IMR-90 (cell line): ENCODE results near the gene EVI5. TPM values are rescaled to one million over a fixed set of nuclear protein-coding genes. Genes with fewer than 3 reads are reported as not detected.

ENCODE experiments used
- ATAC-seq: fragments of 200-7000 bp; cut with Tn5 transposase; 2 replicates; pipeline ENCODE4 v1.9.1; 2020; ENCODE audit warnings: low read depth, mild to moderate bottlenecking, moderate library complexity
- BruUV-seq: library from RNA; stranded (reverse); fragments of 400-500 nt; replicated peaks from 2 replicates; lab custom pipeline; 2021; lab: Mats Ljungman, UMichigan
- CTCF ChIA-PET: fragments of 300-600 bp; formaldehyde crosslinking; extraction: SDS; loops from one replicate; lab custom pipeline; 2021; ENCODE audit warnings: antibody characterized with exemption; lab: Yijun Ruan, JAX
- POLR2A ChIA-PET: fragments of 300-600 bp; sonication (Branson Sonifier 250); formaldehyde crosslinking; loops from one replicate; lab custom pipeline; 2022; ENCODE audit warnings: antibody characterized with exemption; ENCODE audit not compliant: unreplicated experiment; lab: Charles Lee
- DNase-seq: peaks from one replicate; pipeline ENCODE4 v3.0.0; 2013
- H2AFZ ChIP-seq: replicated peaks from 2 replicates; pipeline ENCODE3; 2013; ENCODE audit warnings: low read length, mild to moderate bottlenecking; ENCODE audit not compliant: poor library complexity
- H2AK5ac ChIP-seq: 2 replicates; pipeline ENCODE4 v1.6.1; 2013; ENCODE audit warnings: low read depth, low read length, inconsistent platforms
- H2AK9ac ChIP-seq: replicated peaks from 2 replicates; pipeline ENCODE3; 2013; ENCODE audit warnings: mild to moderate bottlenecking, low read depth, low read length, moderate library complexity; ENCODE audit not compliant: poor library complexity
- H2BK120ac ChIP-seq: 2 replicates; pipeline ENCODE4 v1.6.1; 2013; ENCODE audit warnings: low read depth, low read length, inconsistent platforms
- H2BK15ac ChIP-seq: 3 replicates; pipeline ENCODE4 v1.6.1; 2013; ENCODE audit warnings: low read depth, low read length, inconsistent platforms
- H2BK20ac ChIP-seq: 2 replicates; pipeline ENCODE4 v1.6.1; 2013; ENCODE audit warnings: low read depth, mild to moderate bottlenecking, inconsistent platforms, low read length, moderate library complexity
- H2BK5ac ChIP-seq: 2 replicates; pipeline ENCODE4 v1.6.1; 2013; ENCODE audit warnings: mild to moderate bottlenecking, low read depth, low read length, inconsistent platforms; ENCODE audit not compliant: poor library complexity, severe bottlenecking
- H3K14ac ChIP-seq: replicated peaks from 2 replicates; pipeline ENCODE4 v1.6.1; 2013; ENCODE audit warnings: low read depth, low read length, inconsistent platforms
- H3K18ac ChIP-seq: 2 replicates; pipeline ENCODE4 v1.6.1; 2013; ENCODE audit warnings: low read depth, low read length, control low read depth
- H3K23ac ChIP-seq: 2 replicates; pipeline ENCODE4 v1.6.1; 2013; ENCODE audit warnings: low read depth, low read length, inconsistent platforms
- H3K27ac ChIP-seq: 2 replicates; pipeline ENCODE4 v1.5.1; 2013; ENCODE audit warnings: mild to moderate bottlenecking, control low read depth, low read length; ENCODE audit not compliant: insufficient read depth
- H3K27me3 ChIP-seq: 2 replicates; pipeline ENCODE4 v1.6.1; 2013; ENCODE audit warnings: low read length; ENCODE audit not compliant: control insufficient read depth, insufficient read depth
- H3K36me3 ChIP-seq: 2 replicates; pipeline ENCODE4 v1.6.1; 2013; ENCODE audit warnings: low read length, mixed read lengths; ENCODE audit not compliant: control insufficient read depth, insufficient read depth
- H3K4ac ChIP-seq: 2 replicates; pipeline ENCODE4 v1.6.1; 2013; ENCODE audit warnings: low read depth, low read length, inconsistent platforms
- H3K4me1 ChIP-seq: 2 replicates; pipeline ENCODE4 v1.6.1; 2013; ENCODE audit warnings: low read length, mixed read lengths; ENCODE audit not compliant: control insufficient read depth, insufficient read depth
- H3K4me2 ChIP-seq: 2 replicates; pipeline ENCODE4 v1.6.1; 2013; ENCODE audit warnings: low read depth, mild to moderate bottlenecking, control low read depth, low read length, moderate library complexity
- H3K4me3 ChIP-seq: 2 replicates; pipeline ENCODE4 v1.5.1; 2013; ENCODE audit warnings: low read depth, mild to moderate bottlenecking, control low read depth, low read length, moderate library complexity; ENCODE audit not compliant: insufficient read depth
- H3K56ac ChIP-seq: 2 replicates; pipeline ENCODE4 v1.6.1; 2013; ENCODE audit warnings: low read length, inconsistent platforms; ENCODE audit not compliant: insufficient read depth; ENCODE audit errors: extremely low read depth
- H3K79me1 ChIP-seq, 2 experiments: 2 replicates each; pipeline ENCODE4 v1.6.1; 2013; ENCODE audit warnings: low read length in 2 of 2, inconsistent platforms in 1 of 2, low read depth in 1 of 2
- H3K9ac ChIP-seq: 2 replicates; pipeline ENCODE4 v1.6.1; 2013; ENCODE audit warnings: low read depth, low read length, control low read depth
- H3K9me1 ChIP-seq: 2 replicates; pipeline ENCODE4 v1.6.1; 2013; ENCODE audit warnings: low read length, inconsistent platforms; ENCODE audit not compliant: insufficient read depth
- H3K9me3 ChIP-seq: 2 replicates; pipeline ENCODE4 v1.6.1; 2013; ENCODE audit warnings: low read length; ENCODE audit not compliant: control insufficient read depth, insufficient read depth
- H4K20me1 ChIP-seq: 2 replicates; pipeline ENCODE4 v1.6.1; 2013; ENCODE audit warnings: low read length, inconsistent platforms; ENCODE audit not compliant: insufficient read depth
- H4K5ac ChIP-seq: 2 replicates; pipeline ENCODE4 v1.6.1; 2013; ENCODE audit warnings: mild to moderate bottlenecking, low read depth, low read length, control low read depth
- H4K8ac ChIP-seq, 2 experiments: 2 replicates each; pipeline ENCODE4 v1.6.1; 2013; ENCODE audit warnings: low read depth in 2 of 2, low read length in 2 of 2, control low read depth in 1 of 2, inconsistent platforms in 1 of 2
- H4K91ac ChIP-seq: 2 replicates; pipeline ENCODE4 v1.6.1; 2013; ENCODE audit warnings: low read depth, low read length, inconsistent platforms; ENCODE audit not compliant: insufficient read depth
- BHLHE40 ChIP-seq: fragments of 150-350 bp; IDR thresholded peaks from 2 replicates; pipeline ENCODE4 v1.6.1; 2016; ENCODE audit warnings: mild to moderate bottlenecking, low read depth, low read length
- FOS ChIP-seq: fragments of 150-350 bp; IDR thresholded peaks from 2 replicates; pipeline ENCODE4 v1.6.1; 2016; ENCODE audit warnings: low read depth, low read length
- MAFK ChIP-seq: IDR thresholded peaks from 2 replicates; pipeline ENCODE4 v1.6.1; 2012; ENCODE audit warnings: low read depth, low read length, improper control_type of control experiment
- NFE2L2 ChIP-seq: fragments of 150-350 bp; IDR thresholded peaks from 2 replicates; pipeline ENCODE4 v1.6.1; 2016; ENCODE audit warnings: low read depth, mild to moderate bottlenecking, low read length
- RCOR1 ChIP-seq: IDR thresholded peaks from 2 replicates; pipeline ENCODE4 v1.6.1; 2012; ENCODE audit warnings: mild to moderate bottlenecking, low read length, improper control_type of control experiment; ENCODE audit not compliant: insufficient replicate concordance
- RFX5 ChIP-seq: IDR thresholded peaks from 2 replicates; pipeline ENCODE4 v1.8.0; 2012; ENCODE audit warnings: low read depth, mild to moderate bottlenecking, low read length, moderate library complexity
- WGBS, 2 experiments: methylation state at CpG; one replicate each; pipeline versions ENCODE4 v1.1.5 to v1.1.7; 2013; ENCODE audit warnings: missing lambda C conversion rate in 2 of 2; ENCODE audit not compliant: insufficient read length in 1 of 2; ENCODE audit errors: extremely low coverage in 2 of 2; 5-methylcytosine and 5-hydroxymethylcytosine counted together
- dilution Hi-C: fragments of 300-500 bp; cut with HindIII; formaldehyde crosslinking; loops from one replicate; pipeline ENCODE4 v1.14.3; 2018; ENCODE audit warnings: low sequenced_read_pairs; ENCODE audit not compliant: unreplicated experiment
- in situ Hi-C: fragments of 300-500 bp; cut with MboI; formaldehyde crosslinking; loops from 3 replicates; pipeline ENCODE4 v1.14.3; 2019; ENCODE audit warnings: low sequenced_read_pairs, inconsistent platforms, mixed read lengths
- intact Hi-C: fragments of 100-400 bp; cut with micrococcal nuclease; formaldehyde crosslinking; loops from 2 replicates; pipeline ENCODE4 v1.10.0; 2022
- polyA plus RNA-seq, 3 experiments: library from polyadenylated mRNA; depleted of rRNA; stranded (reverse); fragments of >200 nt; gene quantifications; 2 replicates each; pipeline ENCODE4 v1.2.3, GENCODE V29; 2012; ENCODE audit warnings: low replicate concordance in 1 of 3
- total RNA-seq: library from RNA; depleted of rRNA; stranded (reverse); fragments of >200 nt; gene quantifications from 2 replicates; pipeline ENCODE4 v1.2.3, GENCODE V29; 2012
- TF ChIP-seq, protein P1 (sequence below): conservative IDR thresholded peaks from 2 replicates; pipeline ENCODE4 v1.5.1; 2012; ENCODE audit warnings: mild to moderate bottlenecking, low read depth, low read length, improper control_type of control experiment

The EVI5 gene
- total and polyA plus RNA-seq, 2 of the 4 experiments (the other 2 are of a cell fraction) = 13.9 to 26.9 TPM

DNA sequence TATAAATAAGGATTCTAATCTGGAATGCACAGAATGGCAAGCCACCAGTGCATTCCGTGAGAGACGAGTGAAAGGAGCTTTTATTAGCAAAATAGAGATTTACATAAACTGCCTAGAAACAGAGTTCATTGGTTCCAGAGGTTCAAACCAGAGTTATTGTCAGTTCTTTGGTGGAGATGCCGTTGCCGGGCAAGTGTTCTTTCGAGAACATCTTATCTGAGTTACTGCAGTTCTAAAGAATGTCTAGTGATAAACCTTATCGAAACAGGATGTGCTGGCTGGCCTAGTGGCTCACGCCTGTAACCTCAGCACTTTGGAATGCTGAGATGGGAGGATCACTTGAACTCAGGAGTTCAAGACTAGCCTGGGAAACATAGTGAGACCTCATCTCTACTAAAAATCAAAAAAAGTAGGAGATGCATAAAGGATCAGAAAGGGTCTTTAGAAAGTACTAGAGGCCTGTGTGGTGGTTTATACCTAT, 19.9 kb upstream of the EVI5 start:
- peak; percentile 99 for DNase-seq
- WGBS, 2 experiments = 0% methylated on average over 2 of the region's 7 CpGs; no CpG with 5 or more reads in 1 of the 2 experiments
- Histone ChIP-seq H2BK15ac (peak overlapping the region; percentile 67; the same call in 2 of the 3 replicates), H3K9me3 (no peaks in the 10 kb centered on the region), H3K36me3 (no peaks in the 10 kb centered on the region), H3K9ac (no peak overlapping the region), H2BK5ac (peak overlapping the region; percentile 94), H3K27ac (peak overlapping the region; percentile 85), H2AK9ac (no peak overlapping the region), H2BK120ac (peak overlapping the region; percentile 98), H3K14ac (peak overlapping the region; percentile 95), H3K23ac (peak overlapping the region; percentile 87; the same call in 1 of the 2 replicates), H4K8ac (peak overlapping the region; percentile 57 to 94), H2AK5ac (peak overlapping the region; percentile 69; the same call in 1 of the 2 replicates), H3K4me3 (no peak overlapping the region), H3K4me1 (peaks cover 6% of the 10 kb centered on the region), H3K4me2 (peak overlapping the region; percentile 40; the same call in 1 of the 2 replicates), H3K18ac (peak overlapping the region; percentile 97), H4K5ac (peak overlapping the region; percentile 92), H4K91ac (peak overlapping the region; percentile 92), H4K20me1 (no peaks in the 10 kb centered on the region), H3K27me3 (no peaks in the 10 kb centered on the region), H3K4ac (peak overlapping the region; percentile 92), H3K56ac (peak overlapping the region; percentile 64; the same call in 1 of the 2 replicates), H3K79me1 (0 out of 4 replicates have a peak, but pooled peaks cover 0 to 6% of the 10 kb centered on the region in 2 experiments), H2AFZ (no peak overlapping the region), H3K9me1 (peaks cover 3% of the 10 kb centered on the region; the same call in 1 of the 2 replicates), H2BK20ac (peak overlapping the region; percentile 89)
- intact Hi-C loops = no loop called here
- ATAC-seq = peak; percentile 97
- BruUV-seq = no TSS peak
- dilution Hi-C loops = no loop called here
- peak; percentile 51 for TF ChIP-seq FOS
- TF ChIP-seq, protein P1, sequence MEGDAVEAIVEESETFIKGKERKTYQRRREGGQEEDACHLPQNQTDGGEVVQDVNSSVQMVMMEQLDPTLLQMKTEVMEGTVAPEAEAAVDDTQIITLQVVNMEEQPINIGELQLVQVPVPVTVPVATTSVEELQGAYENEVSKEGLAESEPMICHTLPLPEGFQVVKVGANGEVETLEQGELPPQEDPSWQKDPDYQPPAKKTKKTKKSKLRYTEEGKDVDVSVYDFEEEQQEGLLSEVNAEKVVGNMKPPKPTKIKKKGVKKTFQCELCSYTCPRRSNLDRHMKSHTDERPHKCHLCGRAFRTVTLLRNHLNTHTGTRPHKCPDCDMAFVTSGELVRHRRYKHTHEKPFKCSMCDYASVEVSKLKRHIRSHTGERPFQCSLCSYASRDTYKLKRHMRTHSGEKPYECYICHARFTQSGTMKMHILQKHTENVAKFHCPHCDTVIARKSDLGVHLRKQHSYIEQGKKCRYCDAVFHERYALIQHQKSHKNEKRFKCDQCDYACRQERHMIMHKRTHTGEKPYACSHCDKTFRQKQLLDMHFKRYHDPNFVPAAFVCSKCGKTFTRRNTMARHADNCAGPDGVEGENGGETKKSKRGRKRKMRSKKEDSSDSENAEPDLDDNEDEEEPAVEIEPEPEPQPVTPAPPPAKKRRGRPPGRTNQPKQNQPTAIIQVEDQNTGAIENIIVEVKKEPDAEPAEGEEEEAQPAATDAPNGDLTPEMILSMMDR = no peak
- peak; percentile 96 for TF ChIP-seq RFX5
- no peak for TF ChIP-seq NFE2L2
- TF ChIP-seq RCOR1 = peak; percentile 87
- TF ChIP-seq MAFK = peak; percentile 45; the same call in 1 of the 2 replicates
- TF ChIP-seq BHLHE40 = peak; percentile 63
- ChIA-PET CTCF (interaction anchor here (0.7 kb wide), 1 partner anchor 55 kb away, joined by 3 read pairs; no protein-coding TSS in a partner anchor), POLR2A (interaction anchor here (0.7 kb wide), 2 partner anchors 30 to 33 kb away, joined by 3 to 15 read pairs; no protein-coding TSS in a partner anchor)
- in situ Hi-C loops = no loop called here
